Breast epithelium (tissue), 3 donors: ENCODE data around the gene CTSW.

ENCODE experiments used
- POLR2A ChIP-seq: fragments of 450-650 bp; IDR thresholded peaks from one replicate; pipeline ENCODE4 v1.6.1; 2016; ENCODE audit warnings: antibody characterized with exemption, mild to moderate bottlenecking, moderate library complexity
- POLR2AphosphoS5 ChIP-seq, 3 donors: sonication (generic); formaldehyde crosslinking; IDR thresholded peaks; one replicate each; pipeline ENCODE4 v1.6.1; 2017; ENCODE audit warnings: antibody characterized with exemption in 3 of 3
- TF ChIP-seq, protein P1 (sequence below), 3 donors: fragments of 450-650 bp; IDR thresholded peaks; one replicate each; pipeline ENCODE4 v1.5.1; 2016 to 2017; ENCODE audit warnings: antibody characterized with exemption in 3 of 3, mild to moderate bottlenecking in 3 of 3, moderate library complexity in 3 of 3

DNA sequence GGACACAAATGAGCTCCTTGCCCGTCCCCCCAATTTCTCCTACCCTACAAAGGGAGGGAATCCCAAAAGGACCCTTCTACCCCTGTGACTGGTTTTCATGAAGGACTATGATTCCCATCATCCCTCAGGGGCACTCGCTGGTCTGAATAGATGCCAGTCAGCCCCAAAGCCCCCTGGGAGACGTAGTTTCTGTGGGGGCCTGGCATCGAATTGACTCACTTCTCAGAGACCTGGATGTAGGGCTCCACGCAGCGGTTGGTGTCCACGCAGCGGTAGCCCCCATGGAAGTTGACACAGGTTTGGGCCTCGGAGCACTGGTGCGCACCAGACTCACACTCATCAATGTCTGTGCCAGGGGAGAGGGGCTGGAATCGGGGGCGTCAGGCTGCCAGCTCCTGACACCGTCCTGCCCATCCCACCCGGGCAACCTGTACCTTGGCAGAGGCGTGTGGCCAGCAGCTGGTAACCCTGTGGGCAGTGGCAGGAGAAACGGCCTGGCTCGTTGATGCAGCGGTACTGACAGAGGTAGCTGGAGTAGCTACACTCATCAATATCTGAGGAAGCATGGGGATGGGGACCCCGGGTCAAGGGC is 11.5 kb upstream of the CTSW start:
- TF ChIP-seq POLR2AphosphoS5 (IDR thresholded peaks at IDR 0.05) (no peak), POLR2A (no peak)
- TF ChIP-seq, protein P1, sequence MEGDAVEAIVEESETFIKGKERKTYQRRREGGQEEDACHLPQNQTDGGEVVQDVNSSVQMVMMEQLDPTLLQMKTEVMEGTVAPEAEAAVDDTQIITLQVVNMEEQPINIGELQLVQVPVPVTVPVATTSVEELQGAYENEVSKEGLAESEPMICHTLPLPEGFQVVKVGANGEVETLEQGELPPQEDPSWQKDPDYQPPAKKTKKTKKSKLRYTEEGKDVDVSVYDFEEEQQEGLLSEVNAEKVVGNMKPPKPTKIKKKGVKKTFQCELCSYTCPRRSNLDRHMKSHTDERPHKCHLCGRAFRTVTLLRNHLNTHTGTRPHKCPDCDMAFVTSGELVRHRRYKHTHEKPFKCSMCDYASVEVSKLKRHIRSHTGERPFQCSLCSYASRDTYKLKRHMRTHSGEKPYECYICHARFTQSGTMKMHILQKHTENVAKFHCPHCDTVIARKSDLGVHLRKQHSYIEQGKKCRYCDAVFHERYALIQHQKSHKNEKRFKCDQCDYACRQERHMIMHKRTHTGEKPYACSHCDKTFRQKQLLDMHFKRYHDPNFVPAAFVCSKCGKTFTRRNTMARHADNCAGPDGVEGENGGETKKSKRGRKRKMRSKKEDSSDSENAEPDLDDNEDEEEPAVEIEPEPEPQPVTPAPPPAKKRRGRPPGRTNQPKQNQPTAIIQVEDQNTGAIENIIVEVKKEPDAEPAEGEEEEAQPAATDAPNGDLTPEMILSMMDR (IDR thresholded peaks at IDR 0.05) = no peak
